H9 (cell line): ENCODE data around the gene ACVR1. TPM values are rescaled to one million over a fixed set of nuclear protein-coding genes. Genes with fewer than 3 reads are reported as not detected.

Experiments used
- DNase-seq: peaks from one replicate; pipeline ENCODE4 v3.0.0-alpha.2; 2017
- H2AFZ ChIP-seq: one replicate; pipeline ENCODE4 v1.6.1; 2013; ENCODE audit warnings: mild to moderate bottlenecking, low read length, control low read depth, moderate library complexity
- H2AK5ac ChIP-seq: 2 replicates; pipeline ENCODE4 v1.6.1; 2013; ENCODE audit warnings: low read length, control low read depth, mixed read lengths; ENCODE audit not compliant: insufficient read length
- H2BK120ac ChIP-seq: one replicate; pipeline ENCODE4 v1.6.1; 2013; ENCODE audit warnings: low read depth, mild to moderate bottlenecking, low read length, control low read depth, inconsistent platforms; ENCODE audit not compliant: poor library complexity, severe bottlenecking
- H2BK12ac ChIP-seq: 2 replicates; pipeline ENCODE4 v1.6.1; 2013; ENCODE audit warnings: low read length, control low read depth, mixed read lengths, low read depth; ENCODE audit not compliant: insufficient read length
- H2BK15ac ChIP-seq: 2 replicates; pipeline ENCODE4 v1.6.1; 2013; ENCODE audit warnings: low read depth, low read length, control low read depth
- H2BK20ac ChIP-seq: one replicate; pipeline ENCODE4 v1.6.1; 2013; ENCODE audit warnings: low read depth, mild to moderate bottlenecking, low read length, control low read depth, inconsistent platforms; ENCODE audit not compliant: poor library complexity, severe bottlenecking
- H2BK5ac ChIP-seq: 2 replicates; pipeline ENCODE4 v1.6.1; 2013; ENCODE audit warnings: low read length, control low read depth, mixed read lengths; ENCODE audit not compliant: insufficient read length
- H3K14ac ChIP-seq: 2 replicates; pipeline ENCODE4 v1.6.1; 2013; ENCODE audit warnings: low read length, control low read depth; ENCODE audit not compliant: insufficient read depth
- H3K18ac ChIP-seq: 2 replicates; pipeline ENCODE4 v1.6.1; 2013; ENCODE audit warnings: low read depth, mild to moderate bottlenecking, mixed read lengths, low read length, control low read depth; ENCODE audit not compliant: insufficient read length
- H3K23ac ChIP-seq: 2 replicates; pipeline ENCODE4 v1.6.1; 2013; ENCODE audit warnings: low read length, control low read depth, mixed read lengths, low read depth; ENCODE audit not compliant: insufficient read length
- H3K23me2 ChIP-seq: 2 replicates; pipeline ENCODE4 v1.6.1; 2013; ENCODE audit warnings: low read depth, mild to moderate bottlenecking, mixed read lengths, low read length, control low read depth; ENCODE audit not compliant: insufficient read length, poor library complexity, severe bottlenecking
- H3K27ac ChIP-seq: 2 replicates; pipeline ENCODE4 v1.5.1; 2013; ENCODE audit warnings: low read length, control low read depth, mixed read lengths, low read depth; ENCODE audit not compliant: insufficient read length
- H3K27me3 ChIP-seq: 2 replicates; pipeline ENCODE4 v1.6.1; 2013; ENCODE audit warnings: low read length, control low read depth, inconsistent platforms; ENCODE audit not compliant: insufficient read depth
- H3K4ac ChIP-seq: 2 replicates; pipeline ENCODE4 v1.6.1; 2013; ENCODE audit warnings: low read depth, mild to moderate bottlenecking, control low read depth, inconsistent platforms, low read length, moderate library complexity
- H3K4me1 ChIP-seq: 2 replicates; pipeline ENCODE4 v1.6.1; 2013; ENCODE audit warnings: low read length, control low read depth, inconsistent platforms; ENCODE audit not compliant: insufficient read depth
- H3K4me2 ChIP-seq: 2 replicates; pipeline ENCODE4 v1.6.1; 2013; ENCODE audit warnings: low read length, control low read depth, mixed read lengths; ENCODE audit not compliant: insufficient read length, insufficient read depth
- H3K56ac ChIP-seq: 2 replicates; pipeline ENCODE4 v1.6.1; 2013; ENCODE audit warnings: low read depth, mild to moderate bottlenecking, mixed read lengths, low read length, control low read depth; ENCODE audit not compliant: insufficient read length
- H3K79me1 ChIP-seq: 2 replicates; pipeline ENCODE4 v1.6.1; 2013; ENCODE audit warnings: low read depth, mild to moderate bottlenecking, moderate library complexity, low read length, control low read depth, inconsistent platforms; ENCODE audit not compliant: insufficient read depth, poor library complexity, severe bottlenecking
- H3K79me2 ChIP-seq: 2 replicates; pipeline ENCODE4 v1.6.1; 2013; ENCODE audit warnings: low read length, control low read depth, inconsistent platforms; ENCODE audit not compliant: insufficient read depth
- H3K9ac ChIP-seq: 2 replicates; pipeline ENCODE4 v1.6.1; 2013; ENCODE audit warnings: low read length, control low read depth, mixed read lengths; ENCODE audit not compliant: insufficient read length; ENCODE audit errors: extremely low read depth
- H3K9me3 ChIP-seq: one replicate; pipeline ENCODE4 v1.6.1; 2013; ENCODE audit warnings: low read depth, low read length, inconsistent platforms; ENCODE audit not compliant: control insufficient read depth
- H3T11ph ChIP-seq: one replicate; pipeline ENCODE4 v1.6.1; 2013; ENCODE audit warnings: mild to moderate bottlenecking, low read length, control low read depth, inconsistent platforms
- H4K20me1 ChIP-seq: one replicate; pipeline ENCODE4 v1.6.1; 2013; ENCODE audit not compliant: control insufficient read depth, insufficient read length, insufficient read depth
- H4K5ac ChIP-seq: 2 replicates; pipeline ENCODE4 v1.6.1; 2013; ENCODE audit warnings: low read depth, mild to moderate bottlenecking, mixed read lengths, low read length, control low read depth; ENCODE audit not compliant: insufficient read length
- H4K8ac ChIP-seq: replicated peaks from 2 replicates; pipeline ENCODE4 v1.6.1; 2013; ENCODE audit warnings: low read length, control low read depth, mixed read lengths, low read depth; ENCODE audit not compliant: insufficient read length
- H4K91ac ChIP-seq: 2 replicates; pipeline ENCODE4 v1.6.1; 2013; ENCODE audit warnings: low read depth, mild to moderate bottlenecking, moderate library complexity, mixed read lengths, low read length, control low read depth; ENCODE audit not compliant: insufficient read length
- H3K27ac Mint-ChIP-seq, 3 experiments: 2 replicates in 2 of 3; 3 replicates in 1 of 3; pipeline ENCODE4 v1.8.0; 2020 to 2021; ENCODE audit warnings: mixed read lengths in 3 of 3, mild to moderate bottlenecking in 1 of 3, moderate library complexity in 1 of 3
- H3K27me3 Mint-ChIP-seq: 2 replicates; pipeline ENCODE4 v1.8.0; 2021; ENCODE audit warnings: low read depth, mild to moderate bottlenecking, moderate library complexity, mixed read lengths
- H3K36me3 Mint-ChIP-seq, 3 experiments: 2 replicates in 2 of 3; 3 replicates in 1 of 3; pipeline ENCODE4 v1.8.0; 2020 to 2021; ENCODE audit warnings: low read depth in 3 of 3, mixed read lengths in 3 of 3; ENCODE audit not compliant: insufficient read depth in 1 of 3
- H3K4me1 Mint-ChIP-seq, 2 experiments: 2 replicates each; pipeline ENCODE4 v1.8.0; 2020; ENCODE audit warnings: mixed read lengths in 2 of 2
- H3K4me3 Mint-ChIP-seq, 2 experiments: 2 replicates in 1 of 2; 3 replicates in 1 of 2; pipeline ENCODE4 v1.8.0; 2020 to 2021; ENCODE audit warnings: mild to moderate bottlenecking in 2 of 2, mixed read lengths in 2 of 2, moderate library complexity in 1 of 2
- H3K9me3 Mint-ChIP-seq, 2 experiments: 2 replicates in 1 of 2; 3 replicates in 1 of 2; pipeline ENCODE4 v1.8.0; 2020; ENCODE audit warnings: mild to moderate bottlenecking in 2 of 2, mixed read lengths in 2 of 2, moderate library complexity in 1 of 2
- WGBS: extraction: QIAGEN DNeasy Blood & Tissue Kit; methylation state at CpG from one replicate; pipeline ENCODE4 v1.1.7; 2013; ENCODE audit warnings: missing lambda C conversion rate, low lambda C conversion rate, mixed read lengths; ENCODE audit not compliant: insufficient read length; ENCODE audit errors: extremely low coverage; 5-methylcytosine and 5-hydroxymethylcytosine counted together
- total RNA-seq: library from RNA; stranded (reverse); gene quantifications from 2 replicates; pipeline ENCODE4 v1.2.1, GENCODE V29; 2021
- TF ChIP-seq, protein P1 (sequence below): fragments of 200-600 bp; sonication (generic); conservative IDR thresholded peaks from 3 replicates; pipeline ENCODE4 v1.8.0; 2021; ENCODE audit warnings: antibody characterized with exemption, mild to moderate bottlenecking

Gene ACVR1
- total RNA-seq, 1 experiment from 2014 or later: 21.2 TPM

DNA sequence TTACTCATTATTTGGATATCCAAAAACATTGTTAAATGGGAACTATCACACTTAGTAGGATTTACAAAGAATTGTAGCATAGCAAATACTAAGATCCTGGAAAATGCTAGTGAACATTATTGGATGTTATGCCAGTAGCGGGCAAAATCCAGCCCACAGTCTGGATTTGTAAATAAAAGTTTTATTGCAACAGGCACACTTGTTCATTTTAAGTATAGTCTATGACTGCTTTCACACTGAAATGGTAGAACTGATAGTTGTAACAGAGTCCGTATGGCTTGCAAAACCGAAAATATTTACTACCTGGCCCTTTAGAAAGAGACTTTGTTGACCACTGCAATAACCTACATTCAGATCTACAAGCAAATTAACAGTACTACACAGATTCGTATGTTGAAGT lies 53.6 kb downstream of the ACVR1 start:
- Histone ChIP-seq H3K14ac (no peak overlapping the region), H2BK20ac (no peak overlapping the region), H3K56ac (no peak overlapping the region), H2BK12ac (no peak overlapping the region), H3K79me1 (no peaks in the 10 kb centered on the region), H3K9ac (no peak overlapping the region), H2BK15ac (no peak overlapping the region), H3K9me3 (no peaks in the 10 kb centered on the region), H3K27ac (no peak overlapping the region), H2BK120ac (no peak overlapping the region), H3T11ph (no peak overlapping the region), H3K18ac (no peak overlapping the region), H4K8ac (no peak overlapping the region), H3K4ac (no peak overlapping the region), H3K27me3 (no peaks in the 10 kb centered on the region), H3K4me2 (no peak overlapping the region), H2AK5ac (no peak overlapping the region), H4K5ac (no peak overlapping the region), H4K91ac (no peak overlapping the region), H3K23me2 (no peaks in the 10 kb centered on the region), H2BK5ac (no peak overlapping the region), H3K4me1 (no peaks in the 10 kb centered on the region), H3K23ac (no peak overlapping the region), H2AFZ (no peak overlapping the region), H3K79me2 (no peaks in the 10 kb centered on the region), H4K20me1 (no peaks in the 10 kb centered on the region)
- no CpG with 5 or more reads among the region's 4 CpGs for WGBS
- no peak overlapping the region for H3K27ac Mint-ChIP-seq
- H3K4me1 Mint-ChIP-seq: peaks cover 0 to 5% of the 10 kb centered on the region in 2 experiments; a peak in 2 of 4 replicates
- no peak for DNase-seq
- H3K36me3 Mint-ChIP-seq: peaks cover 5 to 13% (median 11%) of the 10 kb centered on the region in 3 experiments; a peak in 6 of 7 replicates
- H3K4me3 Mint-ChIP-seq: no peak overlapping the region
- H3K9me3 Mint-ChIP-seq: no peaks in the 10 kb centered on the region
- no peaks in the 10 kb centered on the region for H3K27me3 Mint-ChIP-seq
- TF ChIP-seq, protein P1, sequence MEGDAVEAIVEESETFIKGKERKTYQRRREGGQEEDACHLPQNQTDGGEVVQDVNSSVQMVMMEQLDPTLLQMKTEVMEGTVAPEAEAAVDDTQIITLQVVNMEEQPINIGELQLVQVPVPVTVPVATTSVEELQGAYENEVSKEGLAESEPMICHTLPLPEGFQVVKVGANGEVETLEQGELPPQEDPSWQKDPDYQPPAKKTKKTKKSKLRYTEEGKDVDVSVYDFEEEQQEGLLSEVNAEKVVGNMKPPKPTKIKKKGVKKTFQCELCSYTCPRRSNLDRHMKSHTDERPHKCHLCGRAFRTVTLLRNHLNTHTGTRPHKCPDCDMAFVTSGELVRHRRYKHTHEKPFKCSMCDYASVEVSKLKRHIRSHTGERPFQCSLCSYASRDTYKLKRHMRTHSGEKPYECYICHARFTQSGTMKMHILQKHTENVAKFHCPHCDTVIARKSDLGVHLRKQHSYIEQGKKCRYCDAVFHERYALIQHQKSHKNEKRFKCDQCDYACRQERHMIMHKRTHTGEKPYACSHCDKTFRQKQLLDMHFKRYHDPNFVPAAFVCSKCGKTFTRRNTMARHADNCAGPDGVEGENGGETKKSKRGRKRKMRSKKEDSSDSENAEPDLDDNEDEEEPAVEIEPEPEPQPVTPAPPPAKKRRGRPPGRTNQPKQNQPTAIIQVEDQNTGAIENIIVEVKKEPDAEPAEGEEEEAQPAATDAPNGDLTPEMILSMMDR: no peak
